GM19372 (cell line): Measurements from ENCODE around the gene KDF1.
"Not testable (repeated sequence)": the region's sequence is repeated elsewhere in the genome, so short reads cannot be mapped to it uniquely, and the experiment has no call there.

Experiments used
- ATAC-seq: cut with Tn5 transposase; IDR thresholded peaks from one replicate; pipeline ENCODE4 v1.9.1; 2021; ENCODE audit warnings: mild to moderate bottlenecking, low read depth, moderate library complexity; ENCODE audit not compliant: unreplicated experiment

Gene KDF1

DNA sequence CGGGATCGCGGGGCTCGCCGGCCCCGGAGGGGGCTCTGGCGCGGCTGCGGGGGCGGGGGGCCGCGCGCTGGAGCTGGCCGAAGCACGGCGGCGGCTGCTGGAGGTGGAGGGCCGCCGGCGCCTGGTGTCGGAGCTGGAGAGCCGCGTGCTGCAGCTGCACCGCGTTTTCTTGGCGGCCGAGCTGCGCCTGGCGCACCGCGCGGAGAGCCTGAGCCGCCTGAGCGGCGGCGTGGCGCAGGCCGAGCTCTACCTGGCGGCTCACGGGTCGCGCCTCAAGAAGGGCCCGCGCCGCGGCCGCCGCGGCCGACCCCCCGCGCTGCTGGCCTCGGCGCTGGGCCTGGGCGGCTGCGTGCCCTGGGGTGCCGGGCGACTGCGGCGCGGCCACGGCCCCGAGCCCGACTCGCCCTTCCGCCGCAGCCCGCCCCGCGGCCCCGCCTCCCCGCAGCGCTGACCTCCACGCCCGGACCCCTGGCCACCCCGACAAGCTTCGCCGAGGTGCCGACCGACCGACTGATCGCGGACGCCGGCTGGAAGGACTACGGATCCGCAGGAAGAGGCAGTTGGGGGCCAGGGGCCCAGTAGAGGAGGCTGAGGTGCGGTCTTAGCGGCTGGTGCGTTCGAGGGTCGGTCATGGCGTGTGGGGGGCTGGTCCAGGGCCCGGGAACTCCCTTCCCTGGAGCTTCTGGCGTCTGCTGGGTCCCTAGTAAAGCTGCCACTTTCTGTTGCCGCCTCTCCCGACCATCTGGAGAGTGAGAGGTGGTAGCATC lies 33.9 kb upstream of the KDF1 start:
- no peak for ATAC-seq

DNA sequence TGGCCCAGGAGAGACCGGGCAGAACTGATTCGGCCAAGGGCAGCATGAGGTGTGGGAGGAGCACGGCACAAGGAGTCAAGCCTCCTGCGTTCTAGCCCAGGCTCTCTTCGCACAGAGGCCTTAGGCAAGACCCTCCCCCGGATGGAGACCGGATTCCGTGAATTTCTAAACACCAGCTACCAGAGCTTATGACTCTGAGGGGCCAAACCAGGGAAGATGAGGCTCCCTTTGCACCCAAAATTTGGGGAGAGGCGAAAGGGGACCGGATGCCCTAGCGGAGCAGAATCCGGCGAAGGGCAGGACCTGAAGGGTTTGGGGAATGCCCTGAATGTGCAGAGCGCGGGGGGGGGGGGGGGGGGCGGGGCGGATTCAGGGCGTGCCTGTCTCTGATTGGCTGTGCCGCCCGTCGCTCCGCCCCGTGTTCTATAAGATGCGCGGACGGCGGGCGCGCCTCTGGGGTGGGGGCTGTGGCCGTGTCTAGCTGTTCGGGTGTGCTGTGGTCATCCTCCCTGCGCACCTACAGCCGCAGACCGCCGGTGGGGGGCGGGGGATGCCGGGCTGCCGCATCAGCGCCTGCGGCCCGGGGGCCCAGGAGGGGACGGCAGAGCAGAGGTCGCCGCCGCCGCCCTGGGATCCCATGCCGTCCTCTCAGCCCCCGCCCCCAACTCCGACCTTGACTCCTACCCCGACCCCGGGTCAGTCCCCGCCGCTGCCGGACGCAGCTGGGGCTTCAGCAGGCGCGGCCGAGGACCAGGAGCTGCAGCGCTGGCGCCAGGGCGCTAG lies 33.2 kb upstream of the KDF1 start, which contains the start of gene TRNP1:
TSS of gene TRNP1 (plus strand) at position 456 of the 783 bp plus-strand sequence. CDS start at position 551, 95 bp downstream.
- no peak for ATAC-seq

DNA sequence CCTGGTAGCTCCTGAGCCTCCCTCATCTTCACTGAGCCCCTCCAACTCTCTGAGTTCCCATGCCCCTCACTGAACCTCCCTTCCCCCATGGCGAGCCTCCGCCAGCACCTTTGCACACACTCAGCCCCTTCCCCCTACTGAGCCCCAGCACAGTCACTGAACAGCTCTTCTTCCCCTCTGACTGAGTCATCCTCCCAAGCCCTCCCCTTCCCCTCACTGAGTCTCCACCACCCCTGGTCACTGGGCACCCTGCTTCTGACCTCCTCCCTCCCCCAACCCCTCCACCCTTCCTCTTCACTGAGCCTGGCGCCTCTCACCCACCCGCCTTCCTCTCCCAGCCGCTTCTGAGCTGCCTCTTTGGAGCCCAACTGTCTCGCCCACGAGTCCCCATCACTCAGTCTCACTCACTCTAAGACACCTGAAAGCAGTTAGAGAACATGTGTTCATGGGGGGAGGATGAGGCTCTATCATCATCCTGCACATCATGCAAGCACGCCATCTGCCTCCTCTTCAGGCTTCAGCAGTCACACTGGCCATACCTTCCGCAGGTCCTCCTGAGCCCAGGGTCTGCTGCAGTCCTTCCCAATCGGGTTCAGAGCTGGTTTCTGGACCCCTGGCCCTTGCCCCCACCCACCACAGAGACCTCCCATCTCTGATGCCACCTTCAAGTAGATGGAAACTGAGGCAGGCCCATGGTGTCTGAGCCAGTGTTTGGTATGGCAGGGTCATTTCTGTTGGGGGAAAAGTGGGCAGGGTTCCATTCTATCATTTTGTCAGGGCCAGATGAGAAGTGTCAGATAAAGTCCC lies 31.2 kb upstream of the KDF1 start:
- ATAC-seq: no peak

- ATAC-seq: not testable (repeated sequence)
Measured at GRCh38 chr1:26989403-26990109, 29.3 kb upstream of the KDF1 start.

DNA sequence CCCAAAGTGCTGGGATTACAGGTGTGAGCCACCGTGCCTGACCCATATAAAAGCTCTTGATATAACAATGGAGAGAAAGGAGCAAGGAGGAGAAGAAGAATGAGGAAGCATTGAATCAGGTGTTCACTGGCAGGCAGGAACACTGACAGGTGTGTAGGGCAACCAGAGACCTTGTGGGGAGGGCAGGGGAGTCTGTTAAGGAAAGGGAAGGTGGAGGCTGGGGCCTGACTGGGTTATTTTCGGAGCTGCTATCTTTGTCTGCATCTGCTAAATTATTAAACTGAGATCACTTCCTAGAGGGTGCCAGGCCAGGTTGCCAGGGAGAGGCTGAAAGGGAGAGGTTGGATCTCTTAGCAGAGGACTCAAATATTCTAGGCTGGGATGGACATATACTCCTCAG lies 26.4 kb upstream of the KDF1 start:
- no peak for ATAC-seq

DNA sequence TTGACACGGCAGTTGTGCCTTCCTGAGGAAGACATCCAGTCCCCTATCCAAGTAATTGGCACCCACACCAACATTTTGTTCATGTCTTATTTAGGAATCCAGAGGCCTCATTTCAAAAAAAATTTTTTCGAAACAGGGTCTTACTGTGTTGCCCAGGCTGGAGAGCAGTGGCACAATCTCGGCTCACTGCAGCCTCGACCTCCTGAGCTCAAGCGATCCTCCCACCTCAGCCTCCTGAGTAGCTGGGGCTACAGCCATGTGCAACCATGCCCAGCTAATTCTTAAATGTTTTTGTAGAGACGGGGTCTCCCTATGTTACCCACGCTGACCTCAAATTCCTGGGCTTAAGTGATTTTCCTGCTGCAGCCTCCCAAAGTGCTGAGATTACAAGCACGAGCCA lies 24.0 kb upstream of the KDF1 start:
- ATAC-seq: no peak

DNA sequence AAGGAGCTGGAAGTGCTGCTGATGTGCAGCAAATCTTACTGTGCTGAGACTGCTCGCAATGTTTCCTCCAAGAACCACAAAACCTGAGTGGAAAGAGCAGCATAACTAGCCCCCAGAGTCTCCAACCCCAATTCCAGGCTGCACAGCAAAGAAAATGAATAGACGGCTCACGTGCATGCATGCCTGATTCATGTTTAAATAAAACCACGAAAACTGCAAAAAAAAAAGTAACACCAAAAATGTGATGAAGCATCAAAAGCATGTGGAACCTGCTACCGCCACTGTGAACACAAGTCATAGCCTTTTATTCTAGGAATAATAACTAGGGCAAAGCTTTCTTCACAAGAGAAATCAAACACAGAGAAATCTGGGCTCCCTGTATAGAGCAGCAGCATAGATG lies 23.6 kb upstream of the KDF1 start:
- ATAC-seq: no peak

DNA sequence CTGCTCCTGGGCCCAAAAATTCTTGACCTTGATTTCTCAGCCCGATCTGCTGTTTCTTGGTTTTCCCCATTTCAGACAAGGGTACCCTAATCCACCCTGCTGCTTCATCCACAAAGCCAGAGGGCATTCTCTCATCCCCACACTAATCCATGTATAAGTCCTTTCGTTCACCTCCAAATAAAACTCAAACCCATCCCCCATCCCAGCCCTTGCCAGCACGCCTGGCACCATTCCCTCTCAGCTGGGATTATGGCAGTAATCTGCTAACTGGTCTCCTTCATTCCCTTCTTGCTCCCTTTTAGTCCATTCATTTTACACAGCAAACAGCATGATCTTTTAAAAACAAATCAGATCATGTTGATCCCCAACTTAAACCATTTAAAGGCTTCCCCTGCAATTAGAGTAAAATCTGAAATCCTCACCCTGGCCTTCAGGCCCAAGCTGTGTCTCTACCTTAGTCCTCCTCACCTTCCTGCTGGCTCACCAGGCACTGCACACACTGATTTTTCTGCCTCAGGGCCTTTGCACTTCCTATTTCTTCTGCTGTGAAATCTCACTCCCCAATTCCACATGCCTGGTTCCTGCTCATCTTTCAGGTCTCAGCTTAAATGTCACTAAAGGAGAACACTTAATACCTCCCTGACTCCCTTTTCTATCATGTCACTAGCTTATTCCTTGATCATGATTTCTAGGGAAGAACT lies 21.0 kb upstream of the KDF1 start:
- ATAC-seq: no peak

GRCh38 chr1:26978901-26979300 lies 18.6 kb upstream of the KDF1 start:
- ATAC-seq: no peak

- ATAC-seq: no peak
Measured at GRCh38 chr1:26976621-26977510, 16.6 kb upstream of the KDF1 start.

DNA sequence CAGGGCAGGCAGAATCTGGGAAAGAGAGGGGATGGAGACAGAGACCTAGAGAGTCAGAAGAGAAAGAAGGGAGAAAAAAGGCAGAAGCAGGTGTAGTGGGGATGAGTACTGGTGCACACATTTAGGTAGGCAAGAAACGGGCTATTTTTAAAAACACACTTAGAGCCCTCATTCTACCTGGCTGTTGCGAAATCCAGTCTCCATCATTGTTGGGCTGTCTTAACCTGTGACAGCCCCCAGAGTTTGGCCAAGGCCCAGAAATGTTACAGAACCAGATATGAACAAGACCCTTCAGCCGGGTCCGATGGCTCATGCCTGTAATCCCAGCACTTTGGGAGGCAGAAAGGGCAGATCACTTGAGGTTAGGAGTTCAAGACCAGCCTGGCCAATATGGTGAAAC lies 12.6 kb upstream of the KDF1 start:
- no peak for ATAC-seq

DNA sequence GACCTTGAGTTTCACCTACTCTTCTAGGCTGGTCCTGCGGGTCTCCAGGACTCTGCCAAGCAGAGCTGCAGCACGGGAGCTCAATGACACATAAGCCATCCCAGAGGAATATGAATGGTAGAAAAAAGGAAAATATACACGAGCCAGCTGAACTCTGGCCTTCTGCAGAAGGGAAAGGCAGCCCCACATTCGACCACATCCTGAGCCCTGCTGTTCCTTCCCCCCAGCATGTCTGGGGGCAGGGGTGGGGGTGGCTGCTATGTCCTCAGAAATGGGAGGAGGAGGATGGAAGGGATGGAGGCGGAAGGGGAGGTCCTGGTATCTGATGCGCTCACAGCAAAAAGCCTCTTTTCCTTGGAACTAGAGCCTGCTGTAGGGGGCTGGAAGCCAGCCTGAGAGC lies 12.1 kb upstream of the KDF1 start:
- ATAC-seq: no peak

GRCh38 chr1:26971590-26971989 lies 11.3 kb upstream of the KDF1 start:
- ATAC-seq: no peak

DNA sequence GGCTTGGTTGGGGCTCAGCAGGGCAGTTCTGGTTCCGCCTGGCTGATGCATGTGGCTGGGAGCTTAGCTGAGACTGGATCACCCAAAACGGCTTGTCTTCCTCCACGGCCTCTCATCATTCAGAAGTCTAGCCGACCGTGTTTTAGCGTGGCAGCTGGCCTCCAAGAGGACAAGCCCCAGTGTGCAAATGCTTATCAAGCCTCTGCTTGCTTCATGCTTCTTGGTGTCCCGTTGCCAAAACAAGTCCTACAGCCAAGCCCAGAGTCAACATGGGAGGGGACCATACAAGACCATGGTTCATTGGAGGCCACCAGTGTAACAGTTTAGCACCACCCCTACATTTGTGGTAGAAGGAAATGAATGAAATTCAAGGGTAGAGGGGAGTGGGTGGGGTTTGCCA lies 10.5 kb upstream of the KDF1 start:
- no peak for ATAC-seq

DNA sequence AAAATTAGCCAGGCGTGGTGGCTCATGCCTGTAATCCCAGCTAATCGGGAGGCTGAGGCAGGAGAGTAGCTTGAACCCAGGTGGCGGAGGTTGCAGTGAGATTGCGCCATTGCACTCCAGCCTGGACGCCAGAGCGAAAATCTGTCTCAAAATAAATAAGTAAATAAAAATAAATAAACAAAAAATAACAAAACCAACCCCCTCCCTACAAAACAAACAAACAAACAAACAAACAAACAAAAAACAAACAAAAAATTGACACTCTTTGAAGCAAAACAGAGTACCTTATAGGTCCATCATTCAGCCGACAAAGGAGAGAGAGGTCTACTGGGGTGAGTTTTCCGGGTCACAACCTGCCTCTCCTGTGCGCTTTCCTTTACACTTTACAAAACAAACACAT lies 5.4 kb upstream of the KDF1 start:
- no peak for ATAC-seq

GRCh38 chr1:26965213-26965612 lies 4.9 kb upstream of the KDF1 start:
- ATAC-seq: no peak

DNA sequence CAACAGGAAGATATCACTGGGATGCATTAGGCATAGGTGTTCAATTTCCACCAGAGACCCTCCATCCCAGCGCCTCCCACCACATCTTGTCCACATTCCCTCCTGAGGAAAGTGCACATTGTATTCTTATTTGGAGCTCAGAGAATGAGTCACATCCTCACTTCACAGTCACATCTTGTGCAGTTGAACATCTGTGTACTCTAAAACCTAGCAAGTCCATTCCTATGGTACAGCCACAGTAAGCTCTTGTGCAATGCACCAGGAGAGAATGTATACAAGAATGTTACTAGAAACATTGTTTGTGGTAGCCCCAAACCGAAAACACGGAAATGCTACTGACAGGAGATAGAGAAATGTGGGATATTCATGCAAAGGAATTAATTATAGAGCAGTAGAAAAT lies 1.6 kb upstream of the KDF1 start:
- ATAC-seq: no peak

GRCh38 chr1:26960625-26960966 lies 328 bp upstream of the KDF1 start:
- no peak for ATAC-seq

GRCh38 chr1:26959270-26959669 lies 998 bp downstream of the KDF1 start:
- ATAC-seq: no peak
